Gastrocnemius medialis (tissue), 4 donors: ENCODE measurements around the gene RING1.
A peak's percentile ranks its signal among the peaks of the same experiment; 100 is the strongest.

Experiments used
- CTCF ChIP-seq, 5 experiments: fragments of 450-650 bp in 3 of 5; fragments of 200-600 bp in 2 of 5; sonication (generic) in 2 of 5; IDR thresholded peaks in 4 of 5; conservative IDR thresholded peaks in 1 of 5; 1 replicate in 4 of 5; 2 replicates in 1 of 5; pipeline ENCODE4 v1.5.1; 2016 to 2019; ENCODE audit warnings: antibody characterized with exemption in 5 of 5, mild to moderate bottlenecking in 3 of 5, moderate library complexity in 3 of 5
- POLR2A ChIP-seq, 2 donors: fragments of 450-650 bp; IDR thresholded peaks; one replicate each; pipeline ENCODE4 v1.6.1; 2017; ENCODE audit warnings: antibody characterized with exemption in 2 of 2, mild to moderate bottlenecking in 2 of 2, moderate library complexity in 2 of 2

GRCh38 chr6:33161354-33162331 is 46.7 kb upstream of the RING1 start:
- TF ChIP-seq CTCF (IDR thresholded peaks at IDR 0.05 in 4 of 5, conservative IDR thresholded peaks at IDR 0.05 in 1 of 5) (peak; percentile 76 to 97 (median 94)), POLR2A (IDR thresholded peaks at IDR 0.05) (no peak)
